C4-2B (cell line): ENCODE measurements around the gene CTNNA1.

Source experiments
- CTCF ChIP-seq: fragments of 450-650 bp; conservative IDR thresholded peaks from 2 replicates; pipeline ENCODE4 v1.5.1; 2017; ENCODE audit warnings: mild to moderate bottlenecking
- ZFX ChIP-seq: fragments of 450-650 bp; IDR thresholded peaks from 2 replicates; pipeline ENCODE4 v1.6.1; 2017

GRCh38 chr5:138833080-138833479 lies 79.9 kb downstream of the CTNNA1 start:
- TF ChIP-seq CTCF, result no peak
- no peak for TF ChIP-seq ZFX
